ENCODE measurements around the gene XPO4.
A peak's percentile ranks its signal among the peaks of the same experiment; 100 is the strongest.
"Not testable (repeated sequence)": the region's sequence is repeated elsewhere in the genome, so short reads cannot be mapped to it uniquely, and the experiment has no call there.

Gene XPO4

GRCh38 chr13:20743830-20744404 lies 158.6 kb downstream of the XPO4 start:
- not testable (repeated sequence) for DNase-seq; H3K4me1 ChIP-seq (ENCODE audit: control insufficient read depth, insufficient read depth, low read depth, low read length); H4K8ac ChIP-seq (ENCODE audit: low read length); H3K9ac ChIP-seq (ENCODE audit: low read length); H3K4ac ChIP-seq (ENCODE audit: low read depth in 1 of 2, low read length in 2 of 2); H3K23ac ChIP-seq (ENCODE audit: low read length in 2 of 2); H3K14ac ChIP-seq (ENCODE audit: low read length in 2 of 2); H4K91ac ChIP-seq (ENCODE audit: low read length); H2BK120ac ChIP-seq (ENCODE audit: low read depth, low read length); H3K27me3 ChIP-seq (ENCODE audit: control insufficient read depth in 1 of 2, insufficient read depth in 1 of 2, low read length in 2 of 2); H3K4me2 ChIP-seq (ENCODE audit: low read length, poor library complexity, severe bottlenecking); H3K18ac ChIP-seq (ENCODE audit: low read depth in 1 of 2, low read length in 2 of 2); H3K27ac ChIP-seq (ENCODE audit: low read length, poor library complexity, severe bottlenecking); H3K4me3 ChIP-seq (ENCODE audit: insufficient read depth in 1 of 2, low read depth in 1 of 2, low read length in 2 of 2); H2BK15ac ChIP-seq (ENCODE audit: low read depth, poor library complexity, severe bottlenecking); H3K9me3 ChIP-seq (ENCODE audit: control insufficient read depth, low read length); H3K79me1 ChIP-seq (replicated peaks; ENCODE audit: low read length, poor library complexity, severe bottlenecking); H2AK5ac ChIP-seq (ENCODE audit: low read length, severe bottlenecking); H2BK12ac ChIP-seq (ENCODE audit: low read length in 2 of 2); H2BK5ac ChIP-seq (ENCODE audit: low read depth, low read length, poor library complexity, severe bottlenecking); H3K36me3 ChIP-seq (ENCODE audit: control insufficient read depth in 1 of 2, insufficient read depth in 2 of 2, low read depth in 1 of 2, low read length in 2 of 2); H2AFZ ChIP-seq (ENCODE audit: low read depth, low read length)
- 88% methylated on average over 2 of the region's 4 CpGs for WGBS

GRCh38 chr13:20740021-20740420 lies 162.5 kb downstream of the XPO4 start:
- no peak overlapping the region for H3K18ac ChIP-seq (ENCODE audit: low read depth in 1 of 2, low read length in 2 of 2)
- H2BK15ac ChIP-seq (ENCODE audit: low read depth, poor library complexity, severe bottlenecking): no peak overlapping the region
- H2AK5ac ChIP-seq (ENCODE audit: low read length, severe bottlenecking): no peak overlapping the region
- H3K9ac ChIP-seq (ENCODE audit: low read length): no peak overlapping the region
- H2BK120ac ChIP-seq (ENCODE audit: low read depth, low read length): no peak overlapping the region
- H3K79me1 ChIP-seq (replicated peaks; ENCODE audit: low read length, poor library complexity, severe bottlenecking): peaks cover 1% of the 10 kb centered on the region
- H2BK12ac ChIP-seq (ENCODE audit: low read length in 2 of 2): no peak overlapping the region
- peaks cover 6 to 10% of the 10 kb centered on the region in 2 experiments for H3K36me3 ChIP-seq (ENCODE audit: control insufficient read depth in 1 of 2, insufficient read depth in 2 of 2, low read depth in 1 of 2, low read length in 2 of 2)
- no peak overlapping the region for H3K4me2 ChIP-seq (ENCODE audit: low read length, poor library complexity, severe bottlenecking)
- H4K8ac ChIP-seq (ENCODE audit: low read length): peak overlapping the region; percentile 41
- H3K14ac ChIP-seq (ENCODE audit: low read length in 2 of 2): no peak overlapping the region
- no peak overlapping the region for H3K23ac ChIP-seq (ENCODE audit: low read length in 2 of 2)
- no peaks in the 10 kb centered on the region for H3K27me3 ChIP-seq (ENCODE audit: control insufficient read depth in 1 of 2, insufficient read depth in 1 of 2, low read length in 2 of 2)
- H3K4me3 ChIP-seq (ENCODE audit: insufficient read depth in 1 of 2, low read depth in 1 of 2, low read length in 2 of 2): no peak overlapping the region
- DNase-seq: no peak
- H4K91ac ChIP-seq (ENCODE audit: low read length): peak overlapping the region; percentile 39
- H2BK5ac ChIP-seq (ENCODE audit: low read depth, low read length, poor library complexity, severe bottlenecking): no peak overlapping the region
- H3K4me1 ChIP-seq (ENCODE audit: control insufficient read depth, insufficient read depth, low read depth, low read length): no peaks in the 10 kb centered on the region
- no peak overlapping the region for H2AFZ ChIP-seq (ENCODE audit: low read depth, low read length)
- 99% methylated on average over 17 of the region's 22 CpGs for WGBS
- H3K9me3 ChIP-seq (ENCODE audit: control insufficient read depth, low read length): peaks cover 4% of the 10 kb centered on the region
- H3K4ac ChIP-seq (ENCODE audit: low read depth in 1 of 2, low read length in 2 of 2): no peak overlapping the region
- no peak overlapping the region for H3K27ac ChIP-seq (ENCODE audit: low read length, poor library complexity, severe bottlenecking)

DNA sequence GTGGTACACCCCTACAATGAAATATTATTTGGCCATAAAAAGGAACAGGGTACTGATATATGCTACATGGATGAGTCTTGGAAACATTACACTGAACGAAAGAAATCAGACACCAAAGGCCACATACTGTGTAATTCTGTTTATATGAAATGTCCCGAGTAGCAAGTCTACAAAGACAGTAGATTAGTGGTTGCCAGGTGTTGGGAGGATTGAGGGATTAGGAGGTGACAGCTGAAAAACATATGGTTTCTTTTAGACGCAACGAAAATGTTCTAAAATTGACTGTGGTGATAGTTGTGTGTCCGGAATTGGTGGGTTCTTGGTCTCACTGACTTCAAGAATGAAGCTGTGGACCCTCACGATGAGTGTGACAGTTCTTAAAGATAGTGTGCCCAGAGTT lies 163.9 kb downstream of the XPO4 start:
- Histone ChIP-seq H2BK15ac (ENCODE audit: low read depth, poor library complexity, severe bottlenecking) (no peak overlapping the region), H3K79me1 (replicated peaks; ENCODE audit: low read length, poor library complexity, severe bottlenecking) (peaks cover 1% of the 10 kb centered on the region), H3K23ac (ENCODE audit: low read length in 2 of 2) (no peak overlapping the region), H3K4me3 (ENCODE audit: insufficient read depth in 1 of 2, low read depth in 1 of 2, low read length in 2 of 2) (no peak overlapping the region), H2BK5ac (ENCODE audit: low read depth, low read length, poor library complexity, severe bottlenecking) (no peak overlapping the region), H2AK5ac (ENCODE audit: low read length, severe bottlenecking) (no peak overlapping the region), H3K18ac (ENCODE audit: low read depth in 1 of 2, low read length in 2 of 2) (no peak overlapping the region), H2AFZ (ENCODE audit: low read depth, low read length) (no peak overlapping the region), H3K9me3 (ENCODE audit: control insufficient read depth, low read length) (no peaks in the 10 kb centered on the region), H3K4me1 (ENCODE audit: control insufficient read depth, insufficient read depth, low read depth, low read length) (no peaks in the 10 kb centered on the region), H3K9ac (ENCODE audit: low read length) (no peak overlapping the region), H2BK120ac (ENCODE audit: low read depth, low read length) (no peak overlapping the region), H3K4me2 (ENCODE audit: low read length, poor library complexity, severe bottlenecking) (no peak overlapping the region), H3K27ac (ENCODE audit: low read length, poor library complexity, severe bottlenecking) (no peak overlapping the region), H3K27me3 (ENCODE audit: control insufficient read depth in 1 of 2, insufficient read depth in 1 of 2, low read length in 2 of 2) (no peaks in the 10 kb centered on the region), H3K14ac (ENCODE audit: low read length in 2 of 2) (no peak overlapping the region), H3K4ac (ENCODE audit: low read depth in 1 of 2, low read length in 2 of 2) (no peak overlapping the region), H4K91ac (ENCODE audit: low read length) (no peak overlapping the region), H4K8ac (ENCODE audit: low read length) (no peak overlapping the region), H2BK12ac (ENCODE audit: low read length in 2 of 2) (no peak overlapping the region), H3K36me3 (ENCODE audit: control insufficient read depth in 1 of 2, insufficient read depth in 2 of 2, low read depth in 1 of 2, low read length in 2 of 2) (peaks cover 6 to 10% of the 10 kb centered on the region in 2 experiments)
- no peak for DNase-seq
- WGBS: 95% methylated on average over 6 of the region's 6 CpGs

- Histone ChIP-seq H2BK120ac (ENCODE audit: low read depth, low read length) (no peak overlapping the region), H2BK15ac (ENCODE audit: low read depth, poor library complexity, severe bottlenecking) (no peak overlapping the region), H3K4ac (ENCODE audit: low read depth in 1 of 2, low read length in 2 of 2) (no peak overlapping the region), H3K4me2 (ENCODE audit: low read length, poor library complexity, severe bottlenecking) (no peak overlapping the region), H3K18ac (ENCODE audit: low read depth in 1 of 2, low read length in 2 of 2) (no peak overlapping the region), H3K23ac (ENCODE audit: low read length in 2 of 2) (peak overlapping the region in 1 of 2 experiments; percentile 63), H4K8ac (ENCODE audit: low read length) (no peak overlapping the region), H3K4me1 (ENCODE audit: control insufficient read depth, insufficient read depth, low read depth, low read length) (peaks cover 2% of the 10 kb centered on the region), H3K9ac (ENCODE audit: low read length) (no peak overlapping the region), H2BK12ac (ENCODE audit: low read length in 2 of 2) (no peak overlapping the region), H2AK5ac (ENCODE audit: low read length, severe bottlenecking) (no peak overlapping the region), H3K79me1 (replicated peaks; ENCODE audit: low read length, poor library complexity, severe bottlenecking) (no peaks in the 10 kb centered on the region), H2AFZ (ENCODE audit: low read depth, low read length) (no peak overlapping the region), H3K4me3 (ENCODE audit: insufficient read depth in 1 of 2, low read depth in 1 of 2, low read length in 2 of 2) (no peak overlapping the region), H3K27me3 (ENCODE audit: control insufficient read depth in 1 of 2, insufficient read depth in 1 of 2, low read length in 2 of 2) (no peaks in the 10 kb centered on the region), H2BK5ac (ENCODE audit: low read depth, low read length, poor library complexity, severe bottlenecking) (no peak overlapping the region), H3K36me3 (ENCODE audit: control insufficient read depth in 1 of 2, insufficient read depth in 2 of 2, low read depth in 1 of 2, low read length in 2 of 2) (peaks cover 0 to 4% of the 10 kb centered on the region in 2 experiments), H4K91ac (ENCODE audit: low read length) (no peak overlapping the region), H3K27ac (ENCODE audit: low read length, poor library complexity, severe bottlenecking) (no peak overlapping the region), H3K9me3 (ENCODE audit: control insufficient read depth, low read length) (no peaks in the 10 kb centered on the region), H3K14ac (ENCODE audit: low read length in 2 of 2) (no peak overlapping the region)
- WGBS: 95% methylated on average over 33 of the region's 33 CpGs
- no peak for DNase-seq
Measured at GRCh38 chr13:20729633-20730585, 172.6 kb downstream of the XPO4 start.
